Mucosa of rectum (tissue), 2 donors: Measurements from ENCODE around the gene UPK1B.
A peak's percentile ranks its signal among the peaks of the same experiment; 100 is the strongest.

ENCODE experiments used
- H3K27ac ChIP-seq, 2 donors: one replicate each; pipeline ENCODE4 v1.7.0; 2013; ENCODE audit warnings: inconsistent platforms in 2 of 2, low read depth in 2 of 2, low read length in 2 of 2
- H3K27me3 ChIP-seq, 2 donors: one replicate each; pipeline ENCODE4 v1.7.0; 2013; ENCODE audit warnings: low read length in 2 of 2; ENCODE audit not compliant: control insufficient read depth in 2 of 2, insufficient read depth in 2 of 2
- H3K36me3 ChIP-seq, 2 donors: one replicate each; pipeline ENCODE4 v1.7.0; 2013; ENCODE audit warnings: low read length in 2 of 2; ENCODE audit not compliant: control insufficient read depth in 2 of 2, insufficient read depth in 2 of 2
- H3K4me1 ChIP-seq, 2 donors: one replicate each; pipeline ENCODE4 v1.7.0; 2013; ENCODE audit warnings: low read length in 2 of 2, mild to moderate bottlenecking in 1 of 2; ENCODE audit not compliant: control insufficient read depth in 2 of 2, insufficient read depth in 2 of 2
- H3K4me3 ChIP-seq, 2 donors: one replicate each; pipeline ENCODE4 v1.7.0; 2013; ENCODE audit warnings: low read length in 2 of 2
- H3K9ac ChIP-seq, 2 donors: one replicate each; pipeline ENCODE4 v1.7.0; 2013; ENCODE audit warnings: low read length in 2 of 2, low read depth in 1 of 2, mild to moderate bottlenecking in 1 of 2
- H3K9me3 ChIP-seq, 2 donors: one replicate each; pipeline ENCODE4 v1.7.0; 2013; ENCODE audit warnings: low read length in 2 of 2; ENCODE audit not compliant: control insufficient read depth in 2 of 2
- donor health status: healthy.
- donor health status: Normal muscosa, but diverticular disease.

Gene UPK1B

DNA sequence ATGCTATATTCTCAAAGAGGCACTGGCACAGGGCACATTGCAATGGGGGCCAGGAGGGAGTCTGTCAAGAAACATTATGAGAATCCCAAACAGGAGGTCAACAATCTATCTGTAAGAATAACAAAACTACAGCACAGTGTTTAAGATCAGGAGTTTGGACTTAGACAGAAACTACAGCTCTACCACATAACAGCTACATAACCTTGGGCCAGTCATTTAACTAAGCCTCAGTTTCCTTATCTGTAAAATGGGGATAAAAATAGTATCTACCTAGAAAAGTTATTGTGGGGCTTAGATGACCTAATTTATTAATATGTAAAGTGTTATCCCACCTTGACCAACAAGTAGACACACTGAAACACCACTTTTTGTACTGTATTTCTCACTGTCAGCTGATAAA lies 57.3 kb downstream of the UPK1B start:
- no peak overlapping the region for H3K27ac ChIP-seq
- H3K36me3 ChIP-seq = peaks cover 66 to 67% of the 10 kb centered on the region in 2 donors
- no peak overlapping the region for H3K4me3 ChIP-seq
- H3K4me1 ChIP-seq = peaks cover 22 to 30% of the 10 kb centered on the region in 2 donors
- H3K9me3 ChIP-seq = no peaks in the 10 kb centered on the region
- H3K9ac ChIP-seq = no peak overlapping the region
- H3K27me3 ChIP-seq = no peaks in the 10 kb centered on the region

DNA sequence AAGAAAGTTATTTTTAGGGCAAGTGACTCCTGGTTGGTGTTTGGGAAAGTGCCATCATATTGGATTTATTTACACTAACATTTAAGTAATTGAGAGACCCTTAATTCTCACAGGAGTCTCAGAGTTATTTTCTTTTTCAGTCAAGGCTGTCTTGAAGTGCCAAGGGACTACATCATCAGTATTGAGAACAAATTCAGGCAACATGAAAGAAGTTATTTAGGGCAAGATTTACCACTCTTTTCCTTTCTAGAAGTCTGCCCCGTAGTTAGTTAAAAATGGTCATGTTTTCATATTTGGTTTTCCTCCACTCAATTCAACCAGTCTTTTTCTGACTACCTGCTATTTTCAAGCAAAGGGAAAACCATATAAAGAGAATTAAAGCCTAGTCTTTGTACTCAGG lies 61.2 kb downstream of the UPK1B start:
- Histone ChIP-seq H3K9ac (no peak overlapping the region), H3K27ac (no peak overlapping the region), H3K4me1 (peaks cover 9 to 10% of the 10 kb centered on the region in 2 donors), H3K27me3 (no peaks in the 10 kb centered on the region), H3K36me3 (peaks cover 50 to 58% of the 10 kb centered on the region in 2 donors), H3K9me3 (no peaks in the 10 kb centered on the region), H3K4me3 (no peak overlapping the region)

DNA sequence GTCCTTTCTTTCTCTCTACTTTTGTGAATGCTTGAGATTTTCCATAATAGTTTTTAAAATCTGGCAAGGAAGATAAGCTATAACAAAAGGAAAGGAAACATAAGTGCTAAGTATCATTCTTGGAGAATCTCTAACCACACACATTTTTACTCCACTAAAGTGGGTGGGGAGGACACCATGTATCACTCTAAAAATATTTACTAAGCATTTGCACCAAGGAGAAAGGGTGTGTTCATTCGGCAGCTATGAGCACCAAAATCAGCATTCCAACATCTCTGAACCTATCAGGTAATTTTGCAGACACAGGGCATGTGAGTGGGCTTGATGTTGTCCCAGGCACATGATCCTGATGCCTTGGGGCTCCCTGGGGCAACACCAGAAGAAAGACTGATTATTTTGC lies 61.8 kb downstream of the UPK1B start:
- Histone ChIP-seq H3K27ac (no peak overlapping the region), H3K9ac (no peak overlapping the region), H3K27me3 (no peaks in the 10 kb centered on the region), H3K4me3 (no peak overlapping the region), H3K9me3 (no peaks in the 10 kb centered on the region), H3K4me1 (peaks cover 11 to 12% of the 10 kb centered on the region in 2 donors), H3K36me3 (peaks cover 45 to 52% of the 10 kb centered on the region in 2 donors)

DNA sequence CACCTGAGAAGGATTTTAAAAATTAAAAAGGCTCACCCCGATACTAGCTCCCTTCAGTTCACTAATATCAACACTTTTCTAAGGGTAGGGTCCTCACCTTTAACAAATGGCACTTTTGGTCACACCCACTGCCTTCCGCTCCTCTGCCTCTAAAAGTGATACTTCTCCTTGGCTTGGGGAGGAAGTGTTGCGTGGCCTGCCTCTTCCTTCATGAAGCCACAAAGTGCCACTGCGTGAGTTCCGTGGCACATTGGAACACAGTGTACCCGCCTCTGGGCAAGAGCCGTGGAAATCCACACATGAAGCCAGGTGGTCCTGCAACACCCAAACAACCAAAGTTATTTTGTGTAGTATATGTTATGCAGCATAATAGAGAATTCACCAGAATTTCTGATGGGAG lies 63.4 kb downstream of the UPK1B start:
- H3K27me3 ChIP-seq = no peaks in the 10 kb centered on the region
- peaks cover 35 to 42% of the 10 kb centered on the region in 2 donors for H3K36me3 ChIP-seq
- no peak overlapping the region for H3K9ac ChIP-seq
- H3K4me1 ChIP-seq = peaks cover 16 to 17% of the 10 kb centered on the region in 2 donors
- H3K4me3 ChIP-seq = no peak overlapping the region
- H3K27ac ChIP-seq = no peak overlapping the region
- H3K9me3 ChIP-seq = no peaks in the 10 kb centered on the region

DNA sequence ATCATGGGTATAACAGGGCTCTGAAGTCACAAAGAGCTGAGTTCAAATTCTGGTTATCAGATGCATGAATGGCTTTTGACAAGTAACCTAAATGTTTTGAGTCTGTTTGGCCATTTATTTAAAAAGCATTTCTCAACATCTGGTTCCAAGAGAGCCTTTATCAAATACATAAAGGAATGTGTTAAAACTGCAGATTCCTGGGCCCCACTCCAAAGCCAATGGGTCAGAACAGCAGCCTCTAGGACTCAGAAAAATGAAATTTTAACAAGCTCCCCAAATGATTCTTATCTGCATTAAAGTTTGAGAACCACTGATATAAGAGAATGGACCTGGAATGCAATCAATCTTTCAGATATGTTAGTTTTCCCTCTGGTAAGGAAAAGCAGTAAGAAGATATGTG lies 63.9 kb downstream of the UPK1B start:
- Histone ChIP-seq H3K27ac (no peak overlapping the region), H3K4me3 (no peak overlapping the region), H3K4me1 (peaks cover 13 to 17% of the 10 kb centered on the region in 2 donors), H3K36me3 (peaks cover 32 to 37% of the 10 kb centered on the region in 2 donors), H3K9ac (no peak overlapping the region), H3K9me3 (no peaks in the 10 kb centered on the region), H3K27me3 (no peaks in the 10 kb centered on the region)

DNA sequence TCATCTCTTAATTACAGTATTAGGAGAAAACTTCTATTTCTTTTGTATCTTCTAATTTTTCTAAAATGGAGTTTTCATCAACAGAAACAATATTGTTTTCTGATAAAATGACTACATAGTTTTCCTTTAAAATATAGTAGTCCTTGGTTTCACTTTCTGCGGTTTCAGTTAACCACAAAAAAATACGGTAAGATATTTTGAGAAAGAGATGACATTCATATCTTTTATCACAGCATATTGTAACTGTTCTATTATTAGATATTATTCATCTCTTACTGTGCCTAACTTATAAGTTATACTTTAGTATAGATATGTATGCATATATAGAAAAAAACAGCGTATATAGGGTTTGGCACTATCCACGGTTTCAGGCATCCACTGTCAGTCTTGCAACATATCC lies 65.0 kb downstream of the UPK1B start:
- H3K4me1 ChIP-seq = peaks cover 13 to 17% of the 10 kb centered on the region in 2 donors
- H3K4me3 ChIP-seq = peak overlapping the region in 1 of 2 donors; percentile 87
- H3K36me3 ChIP-seq = peaks cover 24 to 30% of the 10 kb centered on the region in 2 donors
- no peaks in the 10 kb centered on the region for H3K27me3 ChIP-seq
- H3K27ac ChIP-seq = no peak overlapping the region
- peak overlapping the region in 1 of 2 donors; percentile 33 for H3K9ac ChIP-seq
- no peaks in the 10 kb centered on the region for H3K9me3 ChIP-seq

DNA sequence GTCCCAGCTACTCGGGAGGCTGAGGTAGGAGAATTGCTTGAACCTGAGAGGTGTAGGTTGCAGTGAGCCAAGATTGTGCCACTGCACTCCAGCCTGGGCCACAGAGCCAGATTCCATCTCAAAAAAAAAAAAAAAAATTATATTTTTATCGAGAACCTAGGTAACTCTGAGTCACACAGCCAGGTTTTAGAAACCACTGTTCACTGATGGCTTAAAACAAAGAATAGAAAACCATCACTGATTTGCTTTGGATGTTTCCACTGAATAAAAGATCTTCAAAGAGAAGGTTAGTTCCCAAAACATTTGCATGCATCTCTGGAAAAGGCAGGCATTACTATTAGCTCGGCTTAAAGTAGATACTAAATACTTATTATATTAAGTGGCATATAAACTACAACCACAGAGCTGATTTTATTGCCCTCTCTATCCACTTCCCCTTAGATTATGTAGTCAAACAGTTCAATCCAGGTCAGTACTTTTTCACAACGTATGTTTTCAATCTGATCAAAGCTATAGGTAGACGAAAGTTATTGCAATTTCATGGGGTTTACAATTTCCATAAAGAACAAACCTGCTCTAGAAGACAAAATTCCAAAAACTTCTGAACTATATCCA lies 65.9 kb downstream of the UPK1B start:
- peaks cover 21 to 23% of the 10 kb centered on the region in 2 donors for H3K36me3 ChIP-seq
- H3K4me1 ChIP-seq = peaks cover 13 to 17% of the 10 kb centered on the region in 2 donors
- no peaks in the 10 kb centered on the region for H3K27me3 ChIP-seq
- peak overlapping the region; percentile 82 to 87 for H3K4me3 ChIP-seq
- peak overlapping the region; percentile 96 for H3K27ac ChIP-seq
- no peaks in the 10 kb centered on the region for H3K9me3 ChIP-seq
- H3K9ac ChIP-seq = peak overlapping the region; percentile 87 to 88

DNA sequence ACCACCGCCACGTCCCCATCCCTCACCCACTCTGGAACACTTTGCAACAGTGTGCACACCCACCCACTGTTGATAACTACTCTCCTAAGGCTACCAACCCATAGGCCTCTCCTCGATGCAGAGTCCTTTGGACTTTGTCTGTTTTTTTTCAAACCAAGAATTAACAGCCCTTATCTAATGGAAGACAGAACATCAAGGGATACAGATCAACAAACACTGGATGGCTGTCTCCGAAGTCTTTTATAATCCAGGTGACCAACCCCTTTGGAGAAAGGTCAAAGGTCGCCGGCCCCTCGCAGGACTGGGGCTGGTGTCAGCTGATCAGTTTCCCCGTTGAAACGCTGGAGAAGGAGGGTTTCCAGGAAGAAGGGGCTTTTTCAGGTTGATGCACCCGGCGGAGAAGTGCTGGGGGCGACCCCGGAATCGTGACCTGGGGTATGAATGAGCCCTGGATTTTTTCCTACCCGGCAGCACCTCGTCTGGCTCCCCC lies 66.7 kb downstream of the UPK1B start:
- Histone ChIP-seq H3K4me3 (peak overlapping the region; percentile 82 to 87), H3K36me3 (peaks cover 16 to 19% of the 10 kb centered on the region in 2 donors), H3K27me3 (no peaks in the 10 kb centered on the region), H3K27ac (peak overlapping the region; percentile 96), H3K9me3 (no peaks in the 10 kb centered on the region), H3K9ac (peak overlapping the region; percentile 87 to 88), H3K4me1 (peaks cover 13 to 17% of the 10 kb centered on the region in 2 donors)

DNA sequence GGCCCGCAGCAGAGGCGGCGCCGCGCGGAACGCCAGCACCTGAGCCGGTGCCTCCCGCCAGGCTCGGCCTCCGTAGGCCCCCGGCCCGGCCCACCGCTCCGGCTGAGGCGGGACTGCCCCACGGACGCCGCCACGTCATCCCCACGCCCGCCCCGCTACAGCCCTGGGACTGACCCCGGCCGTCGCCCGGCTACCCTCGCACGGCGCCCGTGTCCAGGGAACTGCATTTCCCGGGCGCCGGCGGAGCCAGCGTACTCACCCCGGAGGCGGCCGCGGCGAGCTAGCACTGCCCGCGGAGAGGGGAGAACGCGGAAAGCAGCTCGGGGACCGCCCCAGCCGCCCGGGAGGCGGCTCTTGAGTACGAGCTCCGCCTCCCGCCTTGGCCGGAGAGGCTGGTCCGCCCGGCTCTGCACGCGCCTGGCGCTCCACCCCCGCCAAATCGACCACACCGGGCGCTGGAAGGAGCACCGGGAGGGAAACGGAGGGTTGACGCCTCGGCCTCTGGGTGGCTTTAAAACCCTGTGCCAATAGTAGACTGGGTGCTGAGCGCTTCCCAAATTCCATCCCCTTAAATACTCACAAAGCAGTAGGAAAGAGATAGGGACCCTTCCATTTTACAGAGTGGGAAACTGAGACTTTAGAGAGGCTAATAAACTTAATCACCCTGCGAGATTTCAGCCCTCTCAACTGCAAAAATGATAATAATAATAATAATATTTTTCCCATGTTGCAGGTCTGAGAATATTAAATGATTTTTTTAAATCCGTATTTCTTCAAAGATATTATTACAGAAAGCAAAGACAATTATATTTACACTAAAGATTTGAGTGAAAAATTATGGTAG lies 67.4 kb downstream of the UPK1B start, which contains the start of gene B4GALT4:
B4GALT4 (minus strand) TSS at position 288 of the 844 bp plus-strand sequence. CDS start 10,779 bp downstream, outside the sequence.
- H3K27ac ChIP-seq = peak within 1 kb of the TSS; percentile 96
- H3K27me3 ChIP-seq = no peaks in the 10 kb centered on the region
- H3K4me3 ChIP-seq = peak within 1 kb of the TSS; percentile 82 to 87
- peaks cover 11 to 14% of the 10 kb centered on the region in 2 donors for H3K36me3 ChIP-seq
- peaks cover 13 to 19% of the 10 kb centered on the region in 2 donors for H3K4me1 ChIP-seq
- H3K9ac ChIP-seq = peak within 1 kb of the TSS; percentile 87 to 88
- H3K9me3 ChIP-seq = no peaks in the 10 kb centered on the region
